NCI-H2081 (cell line): ENCODE data around the gene RPS6KA2.

Source experiments
- DNase-seq, 2 experiments: peaks; one replicate each; lab custom pipeline; 2025; lab: John Stamatoyannopoulos, UW

RPS6KA2 gene

DNA sequence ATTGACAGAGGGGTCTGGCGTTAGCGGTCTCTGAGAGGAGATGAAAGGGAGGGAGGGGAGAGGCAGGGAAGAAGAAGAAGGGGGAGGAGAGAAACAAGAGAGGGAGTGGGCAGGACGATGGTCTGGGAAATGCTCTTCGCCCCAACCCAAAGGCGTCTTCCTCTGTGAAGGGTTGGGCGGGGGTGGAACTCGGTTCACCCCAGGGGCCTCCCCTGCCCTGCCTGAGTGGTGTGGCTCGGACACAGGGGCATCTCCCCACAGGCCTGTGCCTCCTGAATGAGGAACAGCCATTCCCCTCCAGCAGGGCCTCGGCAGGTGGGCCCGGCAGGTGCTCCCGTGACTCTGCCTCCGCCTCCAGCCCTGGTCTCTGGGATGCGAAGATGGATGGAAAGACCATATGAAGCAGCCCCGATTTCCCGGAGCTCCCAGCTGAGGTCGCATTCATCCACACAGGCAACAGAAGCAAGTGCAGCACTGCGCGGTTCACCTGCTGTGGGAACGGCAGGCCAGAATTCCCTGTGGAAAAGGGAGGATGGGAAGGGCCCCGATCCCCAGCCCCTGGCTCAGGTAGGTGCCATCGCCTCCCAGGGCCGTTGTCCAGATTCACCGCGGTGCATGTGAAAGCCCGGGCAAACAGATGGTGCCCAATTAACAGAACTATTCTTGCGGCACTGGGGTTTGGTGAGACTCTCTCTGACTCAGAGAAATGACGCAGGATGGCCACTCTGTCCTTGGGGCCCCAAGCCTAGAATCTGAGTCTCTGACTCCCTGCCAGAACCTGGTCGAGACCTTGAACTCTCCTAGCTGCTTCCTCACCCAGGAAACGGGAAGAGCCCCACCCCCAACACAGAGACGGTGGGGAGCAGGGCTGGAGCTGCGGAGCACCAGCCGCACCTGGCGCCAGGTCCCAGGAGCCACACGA lies 29.4 kb upstream of the RPS6KA2 start:
- DNase-seq = no peak

GRCh38 chr6:166655713-166656229 lies 28.7 kb upstream of the RPS6KA2 start:
- no peak for DNase-seq

DNA sequence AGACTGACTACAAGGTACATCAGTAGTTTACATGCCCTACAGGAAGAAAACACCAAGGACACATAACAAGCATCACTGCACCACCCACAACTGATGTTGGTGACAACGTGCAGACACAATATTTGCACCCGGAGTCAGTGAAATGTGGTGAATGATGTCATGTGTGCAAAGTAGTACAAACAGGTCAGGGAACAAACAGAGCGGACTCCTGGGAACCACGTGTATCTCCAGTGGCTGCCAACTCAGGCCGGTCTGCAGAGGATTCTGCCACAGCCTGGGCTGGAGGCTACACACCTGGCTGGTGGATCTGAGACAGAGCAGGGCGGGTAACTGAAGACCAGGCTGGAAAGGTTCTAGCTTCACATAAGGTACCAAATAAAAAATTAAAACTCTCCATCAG lies 28.2 kb upstream of the RPS6KA2 start:
- DNase-seq = no peak

DNA sequence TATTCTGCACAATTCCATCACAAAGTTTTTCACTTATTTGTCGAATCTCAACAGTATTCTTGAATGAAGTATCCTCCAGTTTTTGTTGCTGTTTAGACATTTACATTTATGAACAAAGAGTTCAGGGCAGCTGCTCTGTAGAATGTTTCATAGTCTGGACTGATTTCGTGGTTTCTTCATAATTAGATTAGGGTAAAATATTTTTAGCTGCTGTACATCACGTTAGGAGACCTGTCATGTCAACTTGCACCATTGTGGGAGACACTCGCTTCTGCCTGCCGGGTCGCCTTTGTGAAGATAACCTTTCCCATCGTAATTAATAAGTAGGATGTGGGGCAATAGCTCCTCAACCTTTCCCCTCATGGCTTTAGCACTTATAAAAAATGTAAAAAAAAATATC lies 27.5 kb upstream of the RPS6KA2 start:
- DNase-seq = no peak

DNA sequence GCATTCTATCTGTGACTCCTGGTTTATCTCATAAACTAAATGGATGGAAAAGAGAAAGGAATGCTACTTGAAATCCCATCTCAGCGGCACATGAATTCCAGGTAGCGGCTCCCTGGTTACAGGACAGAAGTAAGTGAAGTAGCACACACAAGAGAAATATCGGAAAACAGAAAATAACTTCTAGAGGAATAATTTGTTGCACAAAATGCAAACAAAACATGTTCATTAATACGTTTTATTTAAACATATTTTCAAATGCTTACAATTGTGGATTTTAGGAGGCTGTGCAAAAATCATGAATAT lies 26.5 kb upstream of the RPS6KA2 start:
- no peak for DNase-seq

DNA sequence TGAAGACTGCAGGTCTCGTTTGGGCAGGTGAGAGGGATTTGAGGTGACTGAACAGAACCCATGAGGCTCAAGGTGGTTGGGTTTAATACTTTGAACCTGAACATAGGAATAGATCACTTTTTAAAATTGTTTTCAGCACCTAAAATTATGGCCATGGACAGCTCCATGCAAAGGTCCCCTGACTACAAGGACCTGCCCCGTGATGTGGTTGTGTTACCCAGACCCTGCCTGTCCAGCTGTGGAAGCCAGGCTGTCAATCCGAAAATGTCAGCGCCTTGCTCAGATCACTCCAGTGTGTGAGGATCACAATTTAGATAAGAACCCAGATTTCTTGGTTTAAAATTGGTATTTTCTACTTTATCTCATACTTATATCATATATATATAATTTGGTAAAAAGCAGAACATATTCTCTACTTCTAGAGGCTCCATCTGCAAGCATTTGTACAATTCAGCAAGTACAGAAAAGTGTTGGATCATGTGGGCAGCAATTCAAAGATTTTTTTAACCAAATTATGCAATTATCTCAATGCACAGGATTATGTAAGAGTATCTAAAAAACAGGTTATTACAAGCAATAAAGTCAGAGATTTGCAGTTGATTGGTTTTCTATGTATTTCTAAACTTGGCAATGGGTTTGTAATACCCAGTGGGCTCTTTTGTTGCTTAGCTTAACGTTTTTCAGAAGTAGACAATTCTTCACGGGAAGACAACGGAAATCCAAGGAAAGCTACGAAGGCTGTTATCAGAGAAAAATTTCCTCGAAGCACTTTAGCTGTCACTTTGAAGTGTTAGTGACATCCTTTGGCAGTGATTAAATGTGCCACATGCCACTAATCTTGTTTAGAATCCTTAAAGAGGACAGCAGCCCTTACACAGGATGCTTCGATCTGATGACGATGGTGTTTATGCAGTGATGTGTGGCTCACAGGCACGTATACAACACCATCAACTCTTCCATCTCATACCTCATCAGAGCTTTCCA lies 24.1 kb upstream of the RPS6KA2 start:
- no peak for DNase-seq

DNA sequence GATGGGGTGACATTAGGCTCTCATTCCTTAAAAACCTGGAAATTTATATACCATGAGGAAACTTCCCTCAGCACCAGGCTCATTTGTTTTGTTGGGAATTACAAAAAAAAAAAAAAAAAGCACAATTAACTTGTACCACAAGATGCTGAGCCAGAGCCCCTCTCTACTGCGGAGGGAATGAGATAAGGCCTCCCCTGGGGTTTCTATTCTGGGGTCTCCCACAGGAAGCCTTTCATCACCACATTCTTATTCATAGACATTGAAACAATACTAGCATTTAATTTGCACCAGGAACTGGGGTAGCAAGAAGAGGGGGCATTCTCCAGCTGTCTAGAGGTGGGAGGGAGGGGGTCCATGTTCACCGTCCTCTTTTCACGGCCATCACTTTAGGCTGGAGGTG lies 23.0 kb upstream of the RPS6KA2 start:
- DNase-seq = no peak

DNA sequence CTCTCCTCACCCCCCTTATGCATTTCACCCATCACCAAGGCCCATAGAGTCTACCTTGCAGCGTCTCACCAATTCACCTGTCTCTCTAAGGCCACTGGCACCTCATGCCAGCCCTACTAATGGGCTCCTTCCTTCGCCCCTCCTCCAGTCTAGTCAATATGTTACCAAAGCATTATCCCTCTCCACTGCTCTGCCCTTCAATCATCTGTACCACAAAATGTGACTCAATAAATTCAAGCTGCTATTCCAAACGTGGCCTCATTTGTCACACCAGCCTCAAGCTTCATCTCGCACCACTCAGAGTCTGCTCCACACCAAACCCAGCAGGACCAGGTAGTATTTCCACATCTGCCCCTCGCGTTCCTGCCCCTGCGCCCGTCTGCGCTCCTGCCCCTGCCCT lies 21.8 kb upstream of the RPS6KA2 start:
- no peak for DNase-seq

GRCh38 chr6:166647896-166648295 lies 20.8 kb upstream of the RPS6KA2 start:
- no peak for DNase-seq

GRCh38 chr6:166646716-166647115 lies 19.7 kb upstream of the RPS6KA2 start:
- DNase-seq = no peak

DNA sequence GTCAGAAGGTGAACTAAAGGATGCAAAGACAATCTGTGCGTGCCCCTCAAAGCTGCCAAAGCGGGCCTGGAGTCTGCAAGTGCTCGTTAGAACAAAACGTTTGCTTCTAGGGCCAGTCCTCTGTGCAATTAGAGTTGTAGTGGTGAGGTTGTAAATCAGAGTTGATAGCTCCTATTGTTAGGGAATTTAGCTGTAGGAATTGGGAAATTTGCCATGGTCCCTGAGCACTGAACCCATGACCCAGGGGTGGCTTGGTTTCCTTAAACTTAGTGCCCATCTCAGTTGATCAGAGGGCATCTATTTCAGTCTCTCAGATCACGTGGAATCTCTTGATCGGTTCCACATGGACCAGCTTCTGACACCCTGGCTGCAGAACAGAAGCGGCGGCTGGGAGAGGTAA lies 18.8 kb upstream of the RPS6KA2 start:
- DNase-seq = no peak

- DNase-seq = no peak
Observed at GRCh38 chr6:166644681-166645080, 17.6 kb upstream of the RPS6KA2 start.

- DNase-seq = no peak
Observed at GRCh38 chr6:166643891-166644590, 17.0 kb upstream of the RPS6KA2 start.

GRCh38 chr6:166642646-166643045 lies 15.6 kb upstream of the RPS6KA2 start:
- no peak for DNase-seq

DNA sequence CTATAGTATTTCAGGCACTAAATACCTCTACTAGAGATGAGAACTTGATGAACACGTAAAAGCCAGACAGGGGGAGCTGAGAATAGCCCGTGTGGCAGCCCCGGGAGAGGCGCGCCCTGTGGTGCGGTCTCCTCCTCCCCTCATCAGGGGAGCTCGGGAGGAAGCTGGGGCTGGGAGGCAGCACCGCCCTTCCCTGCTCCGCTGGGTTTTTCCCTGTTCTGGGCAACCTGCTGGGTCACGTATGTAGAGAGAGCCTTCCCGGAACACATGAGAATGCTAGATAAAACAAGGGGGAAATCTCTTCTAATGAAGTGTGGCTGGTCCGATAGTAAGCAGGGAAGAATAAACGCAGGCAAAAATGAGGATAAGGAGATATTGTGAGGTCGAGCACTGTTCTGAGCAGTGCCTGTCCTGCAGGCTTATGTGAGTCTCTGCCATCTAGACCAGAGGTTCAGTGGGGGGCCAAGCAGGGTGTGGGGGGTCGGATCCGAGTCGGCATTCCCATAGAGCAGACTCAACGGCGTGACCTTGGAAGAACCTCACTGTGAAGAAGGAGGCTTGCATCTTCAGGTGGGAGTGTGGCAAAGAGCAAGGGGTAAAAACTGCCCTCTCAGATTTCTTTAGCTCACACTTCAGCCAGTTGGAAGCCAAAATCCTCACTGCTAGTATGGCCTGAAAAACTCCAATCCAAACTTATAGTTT lies 13.4 kb upstream of the RPS6KA2 start:
- no peak for DNase-seq

DNA sequence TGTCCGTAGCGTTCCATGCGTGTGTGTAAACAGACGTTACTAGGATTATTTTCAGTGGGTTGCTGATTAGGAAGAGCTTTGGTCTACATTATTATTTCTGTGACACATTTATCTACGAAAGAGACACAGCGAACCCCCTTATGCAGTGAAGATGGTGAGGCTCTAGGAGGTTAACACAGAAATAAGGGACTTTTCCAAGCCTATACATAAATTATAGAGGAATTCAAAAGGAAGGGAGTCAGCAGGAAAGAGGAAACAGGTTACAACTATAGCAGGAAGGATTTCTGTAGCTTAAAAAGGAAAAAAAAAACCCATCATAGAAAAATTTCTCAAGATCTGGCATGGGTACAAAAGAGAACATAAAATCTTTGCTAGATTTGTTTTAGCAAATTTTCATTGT lies 12.9 kb upstream of the RPS6KA2 start:
- no peak for DNase-seq

GRCh38 chr6:166638573-166638964 lies 11.5 kb upstream of the RPS6KA2 start:
- no peak for DNase-seq

DNA sequence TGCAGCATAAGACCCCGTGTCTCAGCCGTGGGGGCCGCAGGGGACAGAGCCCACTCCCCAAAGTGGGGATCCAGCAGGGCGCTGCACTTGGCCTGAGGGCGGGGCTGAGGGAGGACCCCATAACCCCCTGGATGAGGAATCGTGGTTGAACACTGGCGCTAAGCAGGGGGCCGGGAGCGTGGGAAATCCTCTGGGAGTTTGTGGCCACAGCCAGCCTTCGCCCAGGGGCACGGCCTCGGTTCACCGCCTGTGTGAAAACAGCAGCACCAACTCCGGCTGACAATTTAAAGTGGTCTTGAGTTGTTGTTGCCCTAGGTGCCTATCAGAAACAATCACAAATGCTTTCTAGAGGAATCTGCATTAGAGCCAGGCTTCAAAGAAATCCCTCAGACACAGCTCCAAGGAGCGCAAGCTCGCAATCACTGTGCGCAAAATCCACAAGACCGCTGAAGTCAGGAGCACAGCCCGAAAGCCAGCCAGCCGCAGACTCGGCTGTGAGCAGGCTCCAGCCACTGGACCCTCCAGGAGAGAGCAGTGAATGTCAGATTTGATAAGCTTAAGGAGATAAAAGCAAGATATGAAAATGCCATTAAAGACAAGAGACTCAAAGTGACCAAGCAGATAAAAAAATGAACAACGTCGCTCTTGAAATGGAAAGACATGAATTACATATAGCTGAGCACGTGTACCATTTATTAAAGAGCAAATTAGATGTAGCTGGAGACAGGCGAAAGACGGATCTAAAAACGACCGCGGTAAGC lies 10.9 kb upstream of the RPS6KA2 start:
- no peak for DNase-seq

- no peak for DNase-seq
Observed at GRCh38 chr6:166636934-166637333, 9.9 kb upstream of the RPS6KA2 start.

- DNase-seq = no peak
Observed at GRCh38 chr6:166636191-166636933, 9.3 kb upstream of the RPS6KA2 start.
